Aorta (tissue), 5 donors: ENCODE measurements around the gene ABHD17A. TPM values are rescaled to one million over a fixed set of nuclear protein-coding genes. Genes with fewer than 3 reads are reported as not detected.
A peak's percentile ranks its signal among the peaks of the same experiment; 100 is the strongest.

Source experiments
- ATAC-seq: fragments of 200-7000 bp; cut with Tn5 transposase; one replicate; pipeline ENCODE4 v1.9.1; 2022; ENCODE audit warnings: moderate library complexity; ENCODE audit not compliant: low FRiP score
- DNase-seq, 2 donors: peaks; one replicate each; pipeline ENCODE4 v3.0.0-alpha.2; 2020
- H3K27ac ChIP-seq, 2 donors: one replicate each; pipeline ENCODE4 v1.5.1; 2013; ENCODE audit warnings: low read length in 2 of 2, mild to moderate bottlenecking in 2 of 2, moderate library complexity in 2 of 2, control low read depth in 1 of 2, inconsistent platforms in 1 of 2, low read depth in 1 of 2
- H3K27me3 ChIP-seq, 2 donors: one replicate each; pipeline ENCODE4 v1.6.1; 2013; ENCODE audit warnings: control low read depth in 1 of 2, low read length in 1 of 2, mild to moderate bottlenecking in 1 of 2, moderate library complexity in 1 of 2; ENCODE audit not compliant: insufficient read depth in 2 of 2, control insufficient read depth in 1 of 2
- H3K36me3 ChIP-seq, 2 donors: one replicate each; pipeline ENCODE4 v1.6.1; 2013; ENCODE audit warnings: control low read depth in 1 of 2, low read length in 1 of 2, mild to moderate bottlenecking in 1 of 2; ENCODE audit not compliant: insufficient read depth in 2 of 2, control insufficient read depth in 1 of 2
- H3K4me1 ChIP-seq, 2 donors: one replicate each; pipeline ENCODE4 v1.6.1; 2013; ENCODE audit warnings: low read length in 2 of 2, control low read depth in 1 of 2, mild to moderate bottlenecking in 1 of 2, moderate library complexity in 1 of 2; ENCODE audit not compliant: insufficient read depth in 2 of 2, control insufficient read depth in 1 of 2
- H3K4me3 ChIP-seq, 2 donors: one replicate each; pipeline ENCODE4 v1.5.1; 2013; ENCODE audit warnings: low read length in 2 of 2, control low read depth in 1 of 2, mild to moderate bottlenecking in 1 of 2
- H3K9me3 ChIP-seq: one replicate; pipeline ENCODE4 v1.6.1; 2013; ENCODE audit warnings: mild to moderate bottlenecking, low read length; ENCODE audit not compliant: control insufficient read depth
- WGBS, 2 donors: extraction: QIAGEN DNeasy Blood & Tissue Kit; methylation state at CpG; one replicate each; pipeline ENCODE4 v1.1.7; 2013; 5-methylcytosine and 5-hydroxymethylcytosine counted together
- intact Hi-C, 2 donors: fragments of 100-400 bp; cut with DNase I; formaldehyde crosslinking; loops; one replicate each; pipeline versions ENCODE4 v1.14.2 to v1.15.0; 2022
- polyA plus RNA-seq, 2 donors: library from polyadenylated mRNA; stranded (reverse); fragments of 200-250 nt; gene quantifications; one replicate each; pipeline ENCODE4 v1.2.3, GENCODE V29; 2013
- total RNA-seq, 2 donors: library from RNA; stranded (reverse); fragmentation: NEBNext Ultra II Directional; extraction: Animal tissue kit (Norgen Biotek cat#: 25700); gene quantifications; one replicate each; pipeline ENCODE4 v1.2.1, GENCODE V29; 2021
- donor health status: healthy with polysubstance abuse.
- donor health status: Bipolar disorder and iron deficiency.
- donor health status: DM: no; HTN: no; CAD: no.
- donor health status: DM: no; HTN: no; CAD: no.
- donor health status: DM: yes; HTN: yes; CAD: no.

The ABHD17A gene
- total and polyA plus RNA-seq, 4 donors: 48.8 to 116 (median 59.7) TPM

DNA sequence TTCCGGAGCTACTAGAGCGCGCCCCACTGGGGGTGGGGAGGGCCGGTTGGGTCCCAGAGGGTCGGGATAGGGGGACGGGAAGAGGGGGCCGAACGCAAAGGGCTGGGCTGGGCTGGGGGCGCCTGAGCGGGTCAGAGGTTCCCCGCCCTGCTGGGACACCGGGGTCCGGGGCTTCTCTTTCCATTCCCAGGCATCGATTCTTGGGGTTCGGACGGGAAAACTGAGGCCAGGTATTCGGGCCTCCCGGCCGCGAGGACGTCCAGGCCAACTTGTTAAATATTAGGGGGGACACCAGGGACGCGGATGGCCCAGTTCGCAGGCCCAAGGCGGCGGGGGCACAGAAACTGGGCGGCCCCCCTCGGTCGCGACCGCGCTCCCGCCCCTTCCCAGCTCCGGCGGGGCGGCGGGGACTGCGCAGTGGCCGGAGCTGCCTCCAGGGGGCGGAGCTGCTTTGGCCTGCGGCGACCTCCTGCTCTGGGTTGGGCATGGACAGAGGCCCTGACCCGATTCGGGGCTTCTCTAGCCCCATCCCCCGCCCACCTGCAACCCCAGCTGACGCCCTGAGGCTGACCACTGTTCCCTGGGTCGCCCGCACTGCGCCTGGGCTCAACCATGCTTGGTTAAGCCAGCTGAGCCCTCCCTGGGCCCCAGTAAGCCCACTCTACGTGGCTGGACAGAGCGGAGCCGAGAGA is 20.7 kb downstream of the ABHD17A start:
- H3K36me3 ChIP-seq: no peaks in the 10 kb centered on the region
- H3K27ac ChIP-seq: peak overlapping the region in 1 of 2 donors; percentile 21
- DNase-seq (peak; percentile 86 to 92), ATAC-seq (peak; percentile 76)
- no peaks in the 10 kb centered on the region for H3K4me1 ChIP-seq
- H3K4me3 ChIP-seq: peak overlapping the region; percentile 61 to 65
- no peaks in the 10 kb centered on the region for H3K9me3 ChIP-seq
- WGBS, 2 donors: 11 to 16% methylated on average over 36 to 52 of the region's 52 CpGs
- no peaks in the 10 kb centered on the region for H3K27me3 ChIP-seq
- intact Hi-C loops: no loop called here

DNA sequence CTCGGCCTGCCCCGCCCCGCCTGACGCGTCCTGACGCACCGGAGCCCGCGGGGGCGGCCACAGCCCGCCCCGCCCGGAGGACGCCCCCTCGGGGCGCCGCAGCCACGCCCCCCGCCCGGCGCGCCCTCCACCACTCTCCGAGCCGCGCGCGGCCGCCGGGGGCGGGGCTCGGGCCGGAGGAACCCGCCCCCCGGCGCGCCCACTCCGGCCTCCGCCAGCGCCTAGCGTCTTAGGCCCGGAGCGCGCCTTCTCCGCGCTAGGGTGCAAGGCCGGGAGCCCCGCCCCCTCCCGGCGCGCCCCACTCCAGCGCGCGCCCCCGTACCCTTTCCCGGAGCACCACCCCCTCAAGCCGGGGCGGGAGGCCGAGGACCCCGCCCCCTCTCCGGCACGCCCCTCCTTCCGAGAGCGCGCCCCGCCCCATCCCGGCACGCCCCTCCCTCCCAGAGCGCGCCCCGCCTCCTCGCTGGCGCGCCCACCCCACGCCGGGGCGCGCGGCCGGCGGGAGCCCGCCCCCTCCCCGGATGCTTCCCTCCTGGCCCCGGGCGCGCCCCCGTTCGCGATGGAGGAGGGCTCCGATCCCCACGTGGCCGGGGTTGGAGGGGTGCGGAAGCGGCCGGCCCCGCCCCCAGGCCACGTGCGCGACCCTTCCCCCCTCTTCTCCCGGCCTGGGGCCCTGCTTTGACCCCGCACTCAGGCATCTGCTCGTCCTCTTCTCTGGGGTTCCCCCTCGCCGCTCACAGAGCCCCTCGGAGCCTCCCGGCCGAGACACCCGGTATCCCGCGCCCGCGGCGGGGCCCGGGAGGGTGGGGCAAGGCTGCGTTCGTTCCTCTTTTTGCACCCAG is 21.4 kb downstream of the ABHD17A start:
- Histone ChIP-seq H3K9me3 (no peaks in the 10 kb centered on the region), H3K36me3 (no peaks in the 10 kb centered on the region), H3K4me3 (peak overlapping the region; percentile 61 to 65), H3K27ac (no peak overlapping the region), H3K4me1 (no peaks in the 10 kb centered on the region), H3K27me3 (no peaks in the 10 kb centered on the region)
- ATAC-seq: peak; percentile 91
- peak; percentile 95 for DNase-seq
- intact Hi-C loops: no loop called here
- WGBS, 2 donors: 0 to 1% methylated on average over 35 to 115 of the region's 115 CpGs

- Histone ChIP-seq H3K36me3 (no peaks in the 10 kb centered on the region), H3K4me1 (no peaks in the 10 kb centered on the region), H3K27me3 (no peaks in the 10 kb centered on the region), H3K4me3 (peak within 1 kb of the TSS; percentile 65 to 88), H3K9me3 (no peaks in the 10 kb centered on the region), H3K27ac (peak within 1 kb of the TSS in 1 of 2 donors; percentile 21)
- intact Hi-C loops: no loop called here
- 0% methylated on average over 42 to 63 of the region's 63 CpGs for WGBS, 2 donors
- no peak for ATAC-seq
- no peak for DNase-seq
These were observed 22.0 kb downstream of the ABHD17A start, which contains the start of gene KLF16 for GRCh38 chr19:1863328-1863637. Gene KLF16, minus strand, starts transcription at chr19:1863579. Its CDS starts 82 bp downstream, at chr19:1863497.

DNA sequence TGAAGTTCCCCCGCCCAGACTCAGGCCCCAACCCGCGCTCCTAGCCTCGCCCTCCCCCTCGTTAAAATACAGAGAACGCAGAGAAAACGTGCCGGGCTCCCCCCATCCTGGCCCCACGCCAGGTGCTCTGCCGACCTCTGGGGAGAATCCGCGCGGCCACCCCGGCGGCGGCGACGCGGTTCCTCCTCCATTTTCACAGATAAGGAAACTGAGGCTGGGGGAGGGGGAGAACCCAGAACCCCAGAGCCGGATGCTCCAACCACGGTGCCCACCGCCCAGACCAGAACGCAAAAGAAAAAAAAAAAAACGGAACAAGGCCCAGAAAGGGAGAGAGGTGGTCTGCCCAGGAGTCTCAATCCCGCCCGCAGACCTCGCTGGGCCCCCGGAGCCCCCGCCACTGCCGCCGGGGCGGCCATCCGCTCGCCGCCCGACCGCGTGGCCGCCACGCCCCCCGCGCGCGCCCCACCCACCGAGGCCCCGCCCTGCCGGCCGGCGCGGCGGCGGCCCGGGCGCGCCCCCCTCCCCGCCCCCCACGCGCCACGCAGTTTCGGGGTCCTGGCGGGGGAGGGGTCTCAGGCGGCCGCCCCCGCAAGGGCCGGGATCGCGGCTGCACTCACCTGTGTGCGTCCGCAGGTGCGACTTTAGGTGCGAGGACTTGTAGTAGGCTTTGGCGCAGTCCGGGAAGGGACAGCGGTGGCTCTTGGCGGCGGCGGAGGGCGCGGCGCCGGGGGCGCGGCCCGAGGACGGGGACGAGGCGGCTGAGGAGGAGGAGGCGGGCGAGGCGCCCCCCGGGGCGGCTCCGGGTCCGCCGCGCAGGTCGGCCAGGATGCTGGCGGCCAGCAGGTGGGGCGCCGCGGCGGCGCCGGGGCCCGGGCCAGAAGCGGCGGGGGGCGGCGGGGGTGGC is 22.6 kb downstream of the ABHD17A start:
- WGBS, 2 donors: 1% methylated on average over 71 to 109 of the region's 109 CpGs

GRCh38 chr19:1862068-1862423 is 23.2 kb downstream of the ABHD17A start:
- no peak overlapping the region for H3K4me3 ChIP-seq
- intact Hi-C loops: no loop called here
- H3K4me1 ChIP-seq: no peaks in the 10 kb centered on the region
- ATAC-seq (no peak), DNase-seq (peak in 1 of 2 donors; percentile 65)
- no peaks in the 10 kb centered on the region for H3K36me3 ChIP-seq
- no peak overlapping the region for H3K27ac ChIP-seq
- no peaks in the 10 kb centered on the region for H3K9me3 ChIP-seq
- H3K27me3 ChIP-seq: no peaks in the 10 kb centered on the region
- WGBS, 2 donors: 9 to 16% methylated on average over 21 of the region's 21 CpGs

More for the DNA sequence above, 22.6 kb downstream of the ABHD17A start:
- Histone ChIP-seq H3K27me3 (no peaks in the 10 kb centered on the region), H3K36me3 (no peaks in the 10 kb centered on the region), H3K9me3 (no peaks in the 10 kb centered on the region), H3K4me1 (no peaks in the 10 kb centered on the region), H3K4me3 (peak overlapping the region; percentile 65 to 88), H3K27ac (no peak overlapping the region)
- intact Hi-C loops: no loop called here
- no peak for ATAC-seq
- peak; percentile 71 to 81 for DNase-seq

DNA sequence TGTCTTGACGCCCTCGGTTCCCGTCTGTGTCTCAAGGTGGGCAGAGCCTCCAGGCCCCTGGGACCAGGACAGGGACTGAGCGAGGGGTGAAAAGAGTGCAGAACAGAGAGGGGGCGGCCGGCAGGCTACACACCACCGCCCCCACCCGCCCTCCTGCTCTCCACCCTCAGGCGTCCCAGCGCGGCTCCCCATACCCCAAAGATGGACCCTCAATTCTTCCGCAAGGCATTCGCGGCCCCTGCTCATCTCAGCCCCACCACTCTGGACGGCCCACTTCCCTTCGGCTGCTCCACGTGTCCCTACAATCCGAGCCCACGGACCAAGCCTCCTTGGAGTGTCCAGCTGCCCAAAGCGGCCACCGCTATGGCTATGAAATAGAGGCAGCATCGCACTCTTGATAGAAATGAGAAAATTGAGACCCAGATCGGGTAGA is 23.7 kb downstream of the ABHD17A start:
- Histone ChIP-seq H3K4me1 (no peaks in the 10 kb centered on the region), H3K9me3 (no peaks in the 10 kb centered on the region), H3K36me3 (no peaks in the 10 kb centered on the region), H3K4me3 (no peak overlapping the region), H3K27me3 (no peaks in the 10 kb centered on the region), H3K27ac (no peak overlapping the region)
- WGBS, 2 donors: 47 to 52% methylated on average over 23 of the region's 23 CpGs
- peak in 1 of 2 donors; percentile 57 for DNase-seq
- no peak for ATAC-seq
- intact Hi-C loops: no loop called here

GRCh38 chr19:1860821-1861598 is 24.3 kb downstream of the ABHD17A start:
- no peak overlapping the region for H3K4me3 ChIP-seq
- H3K9me3 ChIP-seq: no peaks in the 10 kb centered on the region
- intact Hi-C loops: no loop called here
- ATAC-seq: no peak
- peak in 1 of 2 donors; percentile 64 for DNase-seq
- no peaks in the 10 kb centered on the region for H3K36me3 ChIP-seq
- H3K27ac ChIP-seq: no peak overlapping the region
- WGBS, 2 donors: 65 to 67% methylated on average over 27 to 28 of the region's 28 CpGs
- H3K4me1 ChIP-seq: no peaks in the 10 kb centered on the region
- H3K27me3 ChIP-seq: no peaks in the 10 kb centered on the region
